ENCODE results near the gene ADGRG6. TPM values are rescaled to one million over a fixed set of nuclear protein-coding genes. Genes with fewer than 3 reads are reported as not detected.

The ADGRG6 gene
- total and polyA plus RNA-seq, 4 donors: 18.7 to 110 (median 45.7) TPM

DNA sequence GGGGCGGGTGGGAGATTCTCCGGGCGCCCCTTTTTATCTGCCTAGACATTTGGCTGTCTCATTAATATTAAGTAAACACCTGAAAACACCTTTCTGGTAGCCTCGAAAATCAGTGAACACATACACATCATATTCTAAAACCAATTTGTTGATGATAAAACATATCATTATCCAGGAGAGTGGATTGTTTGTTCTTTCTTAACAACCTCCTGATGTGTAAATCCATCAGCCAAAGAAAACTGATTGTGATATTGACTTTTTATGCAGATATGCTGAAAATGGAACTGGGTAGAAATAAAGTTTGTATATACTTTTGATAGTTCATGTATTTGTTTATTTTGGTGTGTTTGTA lies 75.7 kb downstream of the ADGRG6 start:
- no peaks in the 10 kb centered on the region for H3K27me3 ChIP-seq (ENCODE audit: control insufficient read depth in 4 of 4, insufficient read depth in 4 of 4, low read length in 3 of 4)
- peak overlapping the region in 1 of 2 donors; percentile 28 for H3K27ac ChIP-seq (ENCODE audit: low read depth in 1 of 2, low read length in 2 of 2)
- peaks cover 9 to 37% (median 30%) of the 10 kb centered on the region in 4 donors for H3K4me1 ChIP-seq (ENCODE audit: control insufficient read depth in 4 of 4, insufficient read depth in 4 of 4, low read length in 3 of 4)
- no peaks in the 10 kb centered on the region for H3K9me3 ChIP-seq (ENCODE audit: control insufficient read depth in 4 of 4, low read length in 3 of 4)
- H3K4me3 ChIP-seq (ENCODE audit: low read depth in 1 of 3, low read length in 3 of 3): no peak overlapping the region
- TF ChIP-seq JUND (IDR thresholded peaks at IDR 0.05) (no peak), RAD21 (IDR thresholded peaks at IDR 0.05) (no peak), SP1 (IDR thresholded peaks at IDR 0.05) (no peak), EGR1 (IDR thresholded peaks at IDR 0.05; ENCODE audit: low read depth in 2 of 2) (no peak)
- TF ChIP-seq, protein P1, sequence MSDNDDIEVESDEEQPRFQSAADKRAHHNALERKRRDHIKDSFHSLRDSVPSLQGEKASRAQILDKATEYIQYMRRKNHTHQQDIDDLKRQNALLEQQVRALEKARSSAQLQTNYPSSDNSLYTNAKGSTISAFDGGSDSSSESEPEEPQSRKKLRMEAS (IDR thresholded peaks at IDR 0.05): no peak
- TF ChIP-seq, protein P2, sequence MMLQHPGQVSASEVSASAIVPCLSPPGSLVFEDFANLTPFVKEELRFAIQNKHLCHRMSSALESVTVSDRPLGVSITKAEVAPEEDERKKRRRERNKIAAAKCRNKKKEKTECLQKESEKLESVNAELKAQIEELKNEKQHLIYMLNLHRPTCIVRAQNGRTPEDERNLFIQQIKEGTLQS (IDR thresholded peaks at IDR 0.05): no peak
- TF ChIP-seq, protein P3, sequence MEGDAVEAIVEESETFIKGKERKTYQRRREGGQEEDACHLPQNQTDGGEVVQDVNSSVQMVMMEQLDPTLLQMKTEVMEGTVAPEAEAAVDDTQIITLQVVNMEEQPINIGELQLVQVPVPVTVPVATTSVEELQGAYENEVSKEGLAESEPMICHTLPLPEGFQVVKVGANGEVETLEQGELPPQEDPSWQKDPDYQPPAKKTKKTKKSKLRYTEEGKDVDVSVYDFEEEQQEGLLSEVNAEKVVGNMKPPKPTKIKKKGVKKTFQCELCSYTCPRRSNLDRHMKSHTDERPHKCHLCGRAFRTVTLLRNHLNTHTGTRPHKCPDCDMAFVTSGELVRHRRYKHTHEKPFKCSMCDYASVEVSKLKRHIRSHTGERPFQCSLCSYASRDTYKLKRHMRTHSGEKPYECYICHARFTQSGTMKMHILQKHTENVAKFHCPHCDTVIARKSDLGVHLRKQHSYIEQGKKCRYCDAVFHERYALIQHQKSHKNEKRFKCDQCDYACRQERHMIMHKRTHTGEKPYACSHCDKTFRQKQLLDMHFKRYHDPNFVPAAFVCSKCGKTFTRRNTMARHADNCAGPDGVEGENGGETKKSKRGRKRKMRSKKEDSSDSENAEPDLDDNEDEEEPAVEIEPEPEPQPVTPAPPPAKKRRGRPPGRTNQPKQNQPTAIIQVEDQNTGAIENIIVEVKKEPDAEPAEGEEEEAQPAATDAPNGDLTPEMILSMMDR (IDR thresholded peaks at IDR 0.05; ENCODE audit: low read depth, low read length, missing input control): no peak
- 74% methylated on average over 4 of the region's 4 CpGs for WGBS
- DNase-seq (ENCODE audit: low spot score): no peak
- no peaks in the 10 kb centered on the region for H3K36me3 ChIP-seq (ENCODE audit: control insufficient read depth in 4 of 4, insufficient read depth in 3 of 4, low read depth in 1 of 4, low read length in 3 of 4)
- H3K9ac ChIP-seq (ENCODE audit: low read depth in 1 of 2, low read length in 2 of 2): no peak overlapping the region

DNA sequence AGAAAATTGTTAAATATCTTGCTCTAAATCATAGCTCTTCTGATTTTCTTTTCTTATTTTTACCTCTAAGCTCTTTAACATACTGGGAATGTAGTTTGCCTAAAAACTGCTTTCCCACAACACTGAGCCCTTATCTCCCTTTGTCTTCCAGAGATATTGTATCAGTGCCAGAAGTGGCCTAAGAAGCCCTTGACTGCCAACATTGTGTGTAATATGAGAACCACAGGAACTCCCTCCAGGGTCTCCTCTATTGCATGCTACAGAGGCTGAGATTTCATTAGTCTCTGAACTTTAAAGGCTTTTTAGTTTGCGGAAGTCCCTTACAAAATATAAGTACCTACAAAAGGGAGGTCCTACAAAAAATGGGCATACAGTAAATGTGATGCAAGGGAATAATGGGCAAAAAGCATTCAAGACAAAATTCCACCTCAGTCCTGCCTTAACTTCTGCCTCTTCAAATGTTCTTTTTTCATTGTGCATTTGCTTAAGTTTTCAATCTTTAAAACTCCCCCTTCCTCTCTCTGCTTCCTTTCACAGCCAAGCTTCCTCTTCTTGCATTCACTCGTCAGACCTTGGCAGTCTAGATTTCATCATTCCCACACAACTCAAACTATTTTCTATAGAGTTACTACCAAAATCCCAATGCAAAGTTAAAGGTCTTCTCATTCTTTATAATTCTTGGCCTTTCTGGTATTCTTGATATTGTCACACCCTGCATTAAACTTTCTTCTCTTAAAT lies 76.5 kb downstream of the ADGRG6 start:
- H3K27ac ChIP-seq (ENCODE audit: low read depth in 1 of 2, low read length in 2 of 2): no peak overlapping the region
- DNase-seq (ENCODE audit: low spot score): no peak
- no peaks in the 10 kb centered on the region for H3K36me3 ChIP-seq (ENCODE audit: control insufficient read depth in 4 of 4, insufficient read depth in 3 of 4, low read depth in 1 of 4, low read length in 3 of 4)
- no peak overlapping the region for H3K9ac ChIP-seq (ENCODE audit: low read depth in 1 of 2, low read length in 2 of 2)
- 62% methylated on average over 2 of the region's 2 CpGs for WGBS
- TF ChIP-seq, protein P1 (IDR thresholded peaks at IDR 0.05): no peak
- TF ChIP-seq FOXA2 (IDR thresholded peaks at IDR 0.05) (no peak), HNF4A (conservative IDR thresholded peaks at IDR 0.05) (no peak), SP1 (IDR thresholded peaks at IDR 0.05) (no peak), NR2F2 (IDR thresholded peaks at IDR 0.05) (no peak), TAF1 (conservative IDR thresholded peaks at IDR 0.05) (no peak), JUND (IDR thresholded peaks at IDR 0.05) (no peak), EGR1 (IDR thresholded peaks at IDR 0.05; ENCODE audit: low read depth in 2 of 2) (no peak), RXRA (IDR thresholded peaks at IDR 0.05) (no peak), GABPA (IDR thresholded peaks at IDR 0.05 in 1 of 2, conservative IDR thresholded peaks at IDR 0.05 in 1 of 2) (no peak), RAD21 (IDR thresholded peaks at IDR 0.05) (no peak), YY1 (IDR thresholded peaks at IDR 0.05) (no peak), HNF4G (IDR thresholded peaks at IDR 0.05) (no peak)
- TF ChIP-seq, protein P3 (IDR thresholded peaks at IDR 0.05; ENCODE audit: low read depth, low read length, missing input control): no peak
- TF ChIP-seq, protein P4, sequence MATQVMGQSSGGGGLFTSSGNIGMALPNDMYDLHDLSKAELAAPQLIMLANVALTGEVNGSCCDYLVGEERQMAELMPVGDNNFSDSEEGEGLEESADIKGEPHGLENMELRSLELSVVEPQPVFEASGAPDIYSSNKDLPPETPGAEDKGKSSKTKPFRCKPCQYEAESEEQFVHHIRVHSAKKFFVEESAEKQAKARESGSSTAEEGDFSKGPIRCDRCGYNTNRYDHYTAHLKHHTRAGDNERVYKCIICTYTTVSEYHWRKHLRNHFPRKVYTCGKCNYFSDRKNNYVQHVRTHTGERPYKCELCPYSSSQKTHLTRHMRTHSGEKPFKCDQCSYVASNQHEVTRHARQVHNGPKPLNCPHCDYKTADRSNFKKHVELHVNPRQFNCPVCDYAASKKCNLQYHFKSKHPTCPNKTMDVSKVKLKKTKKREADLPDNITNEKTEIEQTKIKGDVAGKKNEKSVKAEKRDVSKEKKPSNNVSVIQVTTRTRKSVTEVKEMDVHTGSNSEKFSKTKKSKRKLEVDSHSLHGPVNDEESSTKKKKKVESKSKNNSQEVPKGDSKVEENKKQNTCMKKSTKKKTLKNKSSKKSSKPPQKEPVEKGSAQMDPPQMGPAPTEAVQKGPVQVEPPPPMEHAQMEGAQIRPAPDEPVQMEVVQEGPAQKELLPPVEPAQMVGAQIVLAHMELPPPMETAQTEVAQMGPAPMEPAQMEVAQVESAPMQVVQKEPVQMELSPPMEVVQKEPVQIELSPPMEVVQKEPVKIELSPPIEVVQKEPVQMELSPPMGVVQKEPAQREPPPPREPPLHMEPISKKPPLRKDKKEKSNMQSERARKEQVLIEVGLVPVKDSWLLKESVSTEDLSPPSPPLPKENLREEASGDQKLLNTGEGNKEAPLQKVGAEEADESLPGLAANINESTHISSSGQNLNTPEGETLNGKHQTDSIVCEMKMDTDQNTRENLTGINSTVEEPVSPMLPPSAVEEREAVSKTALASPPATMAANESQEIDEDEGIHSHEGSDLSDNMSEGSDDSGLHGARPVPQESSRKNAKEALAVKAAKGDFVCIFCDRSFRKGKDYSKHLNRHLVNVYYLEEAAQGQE (IDR thresholded peaks at IDR 0.05): no peak
- TF ChIP-seq, protein P5, sequence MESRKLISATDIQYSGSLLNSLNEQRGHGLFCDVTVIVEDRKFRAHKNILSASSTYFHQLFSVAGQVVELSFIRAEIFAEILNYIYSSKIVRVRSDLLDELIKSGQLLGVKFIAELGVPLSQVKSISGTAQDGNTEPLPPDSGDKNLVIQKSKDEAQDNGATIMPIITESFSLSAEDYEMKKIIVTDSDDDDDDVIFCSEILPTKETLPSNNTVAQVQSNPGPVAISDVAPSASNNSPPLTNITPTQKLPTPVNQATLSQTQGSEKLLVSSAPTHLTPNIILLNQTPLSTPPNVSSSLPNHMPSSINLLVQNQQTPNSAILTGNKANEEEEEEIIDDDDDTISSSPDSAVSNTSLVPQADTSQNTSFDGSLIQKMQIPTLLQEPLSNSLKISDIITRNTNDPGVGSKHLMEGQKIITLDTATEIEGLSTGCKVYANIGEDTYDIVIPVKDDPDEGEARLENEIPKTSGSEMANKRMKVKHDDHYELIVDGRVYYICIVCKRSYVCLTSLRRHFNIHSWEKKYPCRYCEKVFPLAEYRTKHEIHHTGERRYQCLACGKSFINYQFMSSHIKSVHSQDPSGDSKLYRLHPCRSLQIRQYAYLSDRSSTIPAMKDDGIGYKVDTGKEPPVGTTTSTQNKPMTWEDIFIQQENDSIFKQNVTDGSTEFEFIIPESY (IDR thresholded peaks at IDR 0.05): no peak
- TF ChIP-seq, protein P2 (IDR thresholded peaks at IDR 0.05): no peak
- peaks cover 8 to 28% (median 25%) of the 10 kb centered on the region in 4 donors for H3K4me1 ChIP-seq (ENCODE audit: control insufficient read depth in 4 of 4, insufficient read depth in 4 of 4, low read length in 3 of 4)
- no peaks in the 10 kb centered on the region for H3K27me3 ChIP-seq (ENCODE audit: control insufficient read depth in 4 of 4, insufficient read depth in 4 of 4, low read length in 3 of 4)
- H3K9me3 ChIP-seq (ENCODE audit: control insufficient read depth in 4 of 4, low read length in 3 of 4): no peaks in the 10 kb centered on the region
- H3K4me3 ChIP-seq (ENCODE audit: low read depth in 1 of 3, low read length in 3 of 3): no peak overlapping the region

Data from liver (tissue), 9 donors.